Hindlimb muscle (tissue), 1 donor: ENCODE measurements around the gene LONP1. TPM values are rescaled to one million over a fixed set of nuclear protein-coding genes. Genes with fewer than 3 reads are reported as not detected.
A peak's percentile ranks its signal among the peaks of the same experiment; 100 is the strongest.

ENCODE experiments used
- DNase-seq: peaks from one replicate; pipeline ENCODE4 v3.0.0-alpha.2; 2013
- polyA plus RNA-seq: library from polyadenylated mRNA; unstranded; fragments of 120-200 nt; gene quantifications from one replicate; pipeline ENCODE4 v1.2.1, GENCODE V29; 2013; ENCODE audit not compliant: insufficient read length

LONP1 gene
- polyA plus RNA-seq, 1 donor, result 67.0 TPM

DNA sequence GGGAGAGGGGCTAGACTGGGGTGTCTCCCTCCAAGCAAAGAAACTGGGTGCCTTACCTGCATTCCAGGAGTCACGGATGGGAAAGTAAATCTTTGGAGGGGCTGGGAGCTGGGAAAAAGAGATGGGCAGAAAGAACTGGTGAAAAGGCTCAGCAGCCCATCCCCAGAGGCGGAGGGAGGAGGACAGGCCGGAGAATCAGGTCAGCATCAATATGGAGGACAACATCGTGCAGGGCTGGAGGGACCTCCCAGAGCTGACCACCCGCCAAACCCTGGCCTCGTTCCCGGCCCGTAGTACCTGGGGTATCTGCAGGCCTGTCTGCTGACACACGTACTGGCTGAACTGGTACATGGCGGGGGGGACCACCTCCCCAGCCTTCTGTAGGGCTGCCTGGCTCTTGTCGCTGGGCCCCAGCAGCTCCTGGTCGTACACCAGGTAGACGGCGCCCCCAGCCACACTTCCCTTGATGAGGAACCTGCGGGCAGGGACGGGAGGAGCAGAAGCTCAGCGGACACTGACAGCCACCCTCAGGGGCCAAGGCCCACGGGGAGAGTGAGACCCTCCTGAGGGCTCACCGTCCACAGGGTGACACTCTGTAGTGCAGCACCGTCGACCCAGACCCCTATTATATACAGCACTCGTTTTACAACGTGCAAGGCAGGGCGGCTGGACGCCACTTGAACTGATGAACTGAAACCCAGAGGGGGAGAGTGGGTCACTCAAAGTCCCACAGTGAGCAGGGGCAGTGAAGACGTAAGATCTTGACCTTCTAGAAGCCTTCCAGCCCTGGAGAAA is 40.5 kb downstream of the LONP1 start:
- DNase-seq, result no peak

DNA sequence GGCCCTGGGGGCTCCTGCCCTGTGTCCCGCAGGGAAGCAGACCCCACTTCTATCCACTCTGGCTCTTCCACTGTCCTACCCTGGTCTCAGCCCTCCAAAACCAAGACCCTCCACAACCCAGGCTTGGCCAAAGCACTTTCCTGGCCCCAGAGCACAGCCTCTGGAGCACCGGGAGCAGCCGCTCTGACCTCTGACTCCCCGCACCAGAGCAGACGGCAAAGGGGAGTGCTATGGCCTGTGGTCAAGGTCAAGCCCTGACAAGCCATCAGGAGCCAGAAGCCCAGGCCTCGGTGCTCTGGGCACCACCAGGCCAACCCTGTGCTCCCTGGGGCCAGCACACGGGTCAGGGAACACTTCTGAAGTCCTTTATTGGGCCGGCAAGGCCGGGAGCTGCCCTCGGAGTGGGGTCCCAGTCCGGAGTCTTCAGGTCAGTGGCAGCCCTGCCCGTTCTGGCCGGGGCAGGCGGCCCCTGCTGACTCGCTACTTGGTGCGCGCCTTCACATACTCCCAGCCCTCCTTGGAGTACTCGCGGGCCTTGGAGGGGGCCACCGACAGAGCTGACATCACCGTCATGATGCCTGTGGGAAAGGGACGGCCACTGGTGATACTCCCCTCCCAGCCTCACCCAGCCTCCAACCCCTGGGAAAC is 41.8 kb downstream of the LONP1 start:
- no peak for DNase-seq

DNA sequence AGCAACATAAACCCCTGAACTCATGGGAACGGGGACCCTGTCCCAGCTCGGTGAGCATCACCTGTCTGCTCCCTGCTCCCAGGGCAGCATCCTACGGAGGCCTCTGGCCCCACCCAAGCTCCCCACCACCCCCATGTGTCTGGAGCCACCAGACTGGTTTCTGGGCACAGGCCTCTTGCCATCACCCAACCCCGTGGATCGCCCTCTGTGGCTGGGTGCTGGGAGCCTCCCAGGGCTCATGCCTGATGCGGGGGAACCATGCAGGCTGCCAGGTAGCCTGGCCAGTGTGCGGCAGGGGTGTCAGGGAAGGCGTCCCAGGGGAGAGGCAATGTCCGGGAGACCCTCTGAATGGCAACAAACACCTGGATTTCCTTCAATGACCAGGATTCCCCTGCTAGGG is 42.4 kb downstream of the LONP1 start:
- no peak for DNase-seq

DNA sequence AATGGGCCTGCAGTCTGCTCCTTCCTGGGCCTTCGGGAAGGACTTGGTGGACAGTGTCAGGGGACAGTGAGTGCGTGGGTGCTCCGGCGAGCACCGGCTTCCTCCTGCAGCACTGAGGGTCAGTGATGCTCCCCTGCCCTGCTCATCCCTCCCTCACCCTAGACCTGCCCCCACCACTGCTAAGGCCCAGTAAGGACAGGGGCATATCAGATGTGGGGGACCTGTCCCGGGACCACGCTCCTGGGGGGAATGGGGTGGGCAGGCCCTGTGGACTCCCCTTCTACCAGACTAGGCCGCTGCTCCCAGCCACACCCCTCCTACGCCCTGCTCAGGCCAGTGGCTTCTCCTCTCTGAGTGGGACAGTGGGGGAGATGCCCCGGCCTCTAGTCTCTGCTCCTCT is 42.8 kb downstream of the LONP1 start:
- no peak for DNase-seq

DNA sequence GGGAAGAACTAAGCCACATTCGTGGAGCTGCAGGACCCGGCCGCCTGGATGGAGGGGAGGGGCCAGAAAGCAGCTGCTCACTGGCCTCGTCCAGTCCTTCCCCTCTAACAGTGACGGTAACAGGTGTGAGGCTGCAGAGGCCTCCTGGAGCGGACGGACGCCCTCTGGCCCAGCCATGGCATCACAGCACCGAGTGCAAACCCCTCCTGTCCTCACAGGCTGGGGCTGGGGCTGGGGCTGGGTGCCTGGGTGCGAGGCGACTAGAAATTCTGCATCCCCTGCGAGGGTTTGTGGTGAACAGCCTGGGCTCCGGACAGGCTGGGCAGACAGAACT is 43.2 kb downstream of the LONP1 start:
- no peak for DNase-seq

DNA sequence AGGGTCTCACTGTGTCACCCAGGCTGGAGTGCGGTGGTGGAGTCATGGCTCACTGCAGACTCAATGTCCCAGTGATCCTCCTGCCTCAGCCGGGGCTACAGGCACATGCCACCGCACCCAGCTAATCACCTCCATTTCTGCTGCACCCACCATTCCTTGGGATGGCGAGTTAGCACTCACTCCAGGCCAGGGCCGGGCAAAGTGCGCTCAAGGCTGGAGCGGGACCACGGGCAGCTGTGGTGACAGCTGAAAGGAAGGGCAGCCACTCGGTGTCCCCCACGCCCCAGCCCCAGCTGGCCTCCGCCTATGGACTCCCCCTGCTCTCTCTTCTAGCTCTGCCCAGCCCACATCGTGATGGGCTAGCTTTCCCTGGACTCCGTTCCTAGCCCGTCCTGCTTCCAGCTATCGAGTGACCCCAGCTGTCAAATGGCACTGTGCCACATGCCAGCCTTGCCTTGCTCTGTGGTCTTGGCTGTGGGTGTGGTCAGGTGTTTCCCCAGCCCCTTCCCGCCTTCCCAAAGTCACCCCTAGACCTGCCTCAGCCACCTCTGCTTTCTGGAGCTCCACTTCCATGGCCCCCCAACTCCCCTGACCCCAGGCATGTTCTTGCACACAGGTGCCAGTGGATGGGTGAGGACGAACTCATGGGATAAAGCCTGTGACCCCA is 43.7 kb downstream of the LONP1 start:
- peak; percentile 53 for DNase-seq

DNA sequence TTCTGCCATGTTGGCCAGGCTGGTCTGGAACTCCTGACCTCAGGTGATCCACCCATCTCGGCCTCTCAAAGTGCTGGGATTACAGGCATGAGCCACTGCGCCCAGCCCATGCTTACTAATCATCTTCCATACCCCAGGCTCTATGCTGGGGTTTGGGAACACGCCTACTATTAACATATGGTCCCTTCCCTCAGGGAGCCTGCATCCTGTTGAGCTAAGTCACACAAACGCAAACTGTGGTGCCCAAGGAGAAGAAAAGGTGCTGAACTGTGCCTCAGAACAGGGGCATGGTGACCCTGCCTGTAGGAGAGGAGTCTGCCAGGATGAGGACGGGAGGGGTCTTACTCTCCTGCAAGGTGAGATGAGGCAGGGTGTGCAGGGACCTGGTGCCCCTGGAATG is 45.2 kb downstream of the LONP1 start:
- no peak for DNase-seq

DNA sequence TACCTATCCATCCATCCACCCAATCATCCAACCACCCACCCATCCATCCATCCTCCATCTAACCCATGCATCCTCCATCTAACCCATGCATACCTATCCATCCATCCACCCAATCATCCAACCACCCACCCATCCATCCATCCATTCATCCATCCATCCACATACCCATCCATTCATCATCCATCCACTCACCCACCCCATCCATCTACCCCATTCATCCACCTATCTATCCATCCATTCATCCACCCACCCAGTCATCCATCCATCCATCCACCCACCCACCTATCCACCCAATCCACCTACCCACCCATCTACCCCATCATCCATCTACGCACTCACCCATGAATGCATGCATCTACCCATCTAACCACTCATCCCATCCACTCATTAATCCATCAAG is 46.2 kb downstream of the LONP1 start:
- no peak for DNase-seq

DNA sequence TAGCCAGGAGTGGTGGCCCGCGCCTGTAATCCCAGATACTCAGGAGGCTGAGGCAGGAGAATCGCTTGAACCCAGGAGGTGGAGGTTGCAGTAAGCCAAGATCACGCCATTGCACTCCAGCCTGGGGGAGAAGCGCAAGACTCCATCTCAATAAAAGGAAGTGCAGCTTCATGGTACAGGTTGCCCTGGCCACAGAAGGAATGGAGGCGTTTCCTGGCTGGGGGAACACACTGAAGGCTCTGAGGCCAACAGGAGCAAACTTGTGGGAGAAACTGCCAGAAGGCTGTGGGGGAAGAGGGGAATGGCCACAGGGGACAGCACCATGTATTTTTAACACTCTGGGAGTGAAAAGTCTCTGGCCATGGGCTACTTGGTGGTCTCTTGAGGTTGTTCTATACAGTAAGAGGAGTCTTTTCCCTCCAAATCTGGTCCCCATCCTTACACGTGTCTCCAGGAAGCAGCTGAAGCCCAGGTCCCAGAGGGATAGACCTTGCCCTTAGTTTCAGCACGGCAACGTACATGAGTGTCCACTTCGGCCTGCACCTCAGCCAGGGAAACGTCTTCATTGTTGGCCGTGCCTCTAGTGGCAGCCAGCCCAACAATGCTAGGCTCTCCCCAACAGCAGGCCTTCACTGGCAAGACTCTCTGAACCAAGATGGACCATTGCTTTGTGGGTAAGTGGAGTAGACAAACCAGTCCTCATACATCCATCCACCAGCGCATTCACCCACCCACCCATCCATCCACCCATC is 47.1 kb downstream of the LONP1 start:
- no peak for DNase-seq

DNA sequence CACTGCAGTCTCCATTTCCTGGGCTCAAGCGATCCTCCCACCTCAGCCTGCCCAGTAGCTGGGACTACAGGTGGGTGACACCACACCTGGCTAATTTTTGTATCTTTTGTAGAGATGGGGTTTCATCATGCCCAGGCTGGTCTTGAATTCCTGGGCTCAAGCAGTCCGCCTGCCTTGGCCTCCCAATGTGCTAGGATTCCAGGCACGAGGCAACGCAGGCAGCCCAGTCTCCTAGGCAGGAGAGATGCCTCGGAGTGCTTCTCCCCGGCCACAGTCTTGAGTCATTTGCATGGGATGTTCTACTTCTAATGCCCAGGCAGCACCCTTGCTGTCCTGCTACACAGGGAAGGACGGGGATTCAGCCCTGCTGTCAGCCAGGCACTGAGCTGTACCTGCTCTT is 48.3 kb downstream of the LONP1 start:
- no peak for DNase-seq

DNA sequence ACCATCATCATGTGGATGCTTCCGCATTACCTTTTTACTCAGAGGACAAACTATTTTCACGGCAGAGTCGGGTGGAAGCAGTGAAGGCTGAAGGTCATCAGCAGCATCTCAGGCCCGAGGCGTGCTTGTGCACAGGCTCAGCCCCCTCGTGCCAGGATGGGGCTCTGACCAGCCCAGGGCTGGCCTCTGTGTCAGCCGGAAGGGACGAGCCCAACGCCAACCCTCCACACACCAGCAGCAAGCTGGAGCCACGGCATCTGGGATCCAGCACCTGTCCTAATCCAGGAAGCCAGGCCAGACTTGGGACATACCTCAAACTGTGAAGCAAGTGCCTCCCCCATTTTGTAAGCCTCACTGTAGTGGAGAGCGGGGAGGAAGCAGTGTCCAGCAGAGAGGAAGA is 50.7 kb downstream of the LONP1 start:
- DNase-seq, result no peak

DNA sequence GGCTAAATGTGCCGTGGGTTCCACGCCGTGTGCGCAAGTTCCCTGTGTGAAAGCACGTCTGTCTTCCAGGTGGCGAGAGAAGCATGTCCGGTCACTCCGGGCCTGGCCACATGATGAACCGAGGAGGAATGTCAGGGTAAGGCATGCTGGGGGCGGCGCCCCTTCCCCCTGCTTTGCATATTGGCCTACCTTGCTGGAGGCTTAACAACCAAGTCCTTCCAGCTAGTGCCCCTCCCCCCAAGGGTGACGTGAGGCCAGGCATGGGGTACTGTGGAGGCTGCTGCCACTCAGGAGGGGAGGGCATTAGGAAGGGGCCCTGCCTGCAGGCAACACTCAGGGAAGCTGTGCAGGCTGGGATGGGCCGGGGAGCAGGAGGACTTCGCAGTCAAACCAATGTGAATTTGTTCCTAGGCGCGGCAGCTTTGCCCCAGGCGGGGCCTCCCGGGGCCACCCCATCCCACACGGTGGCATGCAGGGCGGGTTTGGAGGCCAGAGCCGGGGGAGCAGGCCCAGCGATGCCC is 52.1 kb downstream of the LONP1 start:
- no peak for DNase-seq

DNA sequence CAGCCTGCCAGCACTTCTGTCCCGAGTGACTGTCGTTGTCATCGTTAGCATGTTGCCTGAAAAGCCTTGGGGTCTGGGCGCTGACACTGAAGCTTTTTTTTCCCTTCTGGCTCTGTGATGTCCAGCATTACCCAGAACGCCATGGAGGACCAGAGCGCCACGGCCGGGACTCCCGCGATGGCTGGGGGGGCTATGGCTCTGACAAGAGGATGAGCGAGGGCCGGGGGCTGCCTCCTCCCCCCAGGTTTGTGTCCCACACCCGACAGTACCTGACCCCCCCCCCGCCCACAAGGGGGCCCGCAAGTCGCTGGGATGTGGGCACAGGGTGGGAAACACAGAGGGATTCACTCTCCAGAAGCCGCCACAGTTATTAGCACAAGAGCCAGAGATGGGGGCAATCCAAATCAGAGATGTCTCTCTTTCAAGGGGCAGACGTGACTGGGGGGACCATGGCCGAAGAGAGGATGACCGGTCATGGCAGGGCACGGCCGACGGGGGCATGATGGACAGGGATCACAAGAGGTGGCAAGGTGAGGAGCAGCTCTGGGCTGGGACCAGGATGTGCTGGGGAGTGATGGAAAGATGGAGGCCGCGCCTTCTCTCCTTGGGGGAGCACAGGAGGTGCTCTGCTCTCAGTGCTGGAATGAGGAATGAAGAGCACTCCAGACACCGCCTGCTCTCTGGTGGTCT is 52.9 kb downstream of the LONP1 start:
- DNase-seq, result no peak

DNA sequence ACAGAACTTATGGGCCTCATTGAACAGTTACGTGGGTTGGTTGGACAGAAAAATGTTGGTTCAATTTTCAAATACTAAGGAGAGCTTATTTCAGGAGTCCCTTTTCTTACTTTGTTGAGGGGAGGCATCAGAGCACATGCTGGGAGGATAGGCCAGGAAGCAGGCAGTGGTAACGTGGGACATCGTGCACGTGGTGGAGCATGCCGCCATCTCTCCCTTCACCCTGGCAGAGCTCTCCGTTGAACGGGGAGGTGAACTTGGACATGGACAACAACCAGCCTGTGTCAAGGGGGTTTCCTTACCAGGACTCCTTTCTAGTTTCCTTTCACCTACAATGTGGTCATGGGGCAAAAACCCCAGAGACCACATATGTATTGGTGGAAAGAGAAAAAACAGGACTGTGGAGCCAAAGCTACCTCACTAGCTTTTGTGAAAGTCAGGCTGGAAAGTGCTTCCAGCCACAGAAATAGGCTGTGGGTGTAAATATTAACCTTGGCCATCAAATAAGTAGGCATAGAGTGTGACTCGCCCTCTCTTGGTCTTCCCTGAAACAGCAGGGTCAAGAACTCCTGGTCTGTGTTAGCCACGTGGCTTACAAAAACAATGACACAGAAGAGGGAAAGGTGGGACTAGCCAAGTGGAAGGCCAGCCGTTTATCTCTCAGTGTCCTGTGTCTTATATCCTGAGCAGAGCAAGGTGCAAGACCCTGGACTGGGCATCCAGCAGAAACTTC is 54.0 kb downstream of the LONP1 start:
- no peak for DNase-seq

DNA sequence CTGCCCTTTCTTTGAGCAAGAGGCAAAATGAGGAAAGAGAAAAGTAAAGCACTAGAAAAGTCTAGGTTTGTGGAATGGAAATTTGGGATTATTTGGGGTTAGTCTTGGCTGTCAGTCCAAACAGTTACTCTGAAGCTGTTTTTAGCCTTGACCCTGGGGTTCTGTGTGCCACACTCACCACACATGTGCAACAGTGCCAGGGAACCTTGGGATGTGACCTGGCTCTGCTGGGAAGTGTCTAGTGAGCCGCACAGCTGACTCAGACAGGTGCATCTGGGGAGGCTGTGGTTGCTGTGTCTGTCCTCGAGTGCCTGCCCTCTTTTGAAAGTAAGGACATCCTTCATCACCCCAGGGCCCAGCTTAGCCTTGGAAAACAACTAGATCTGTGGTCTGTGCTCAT is 55.4 kb downstream of the LONP1 start:
- no peak for DNase-seq

DNA sequence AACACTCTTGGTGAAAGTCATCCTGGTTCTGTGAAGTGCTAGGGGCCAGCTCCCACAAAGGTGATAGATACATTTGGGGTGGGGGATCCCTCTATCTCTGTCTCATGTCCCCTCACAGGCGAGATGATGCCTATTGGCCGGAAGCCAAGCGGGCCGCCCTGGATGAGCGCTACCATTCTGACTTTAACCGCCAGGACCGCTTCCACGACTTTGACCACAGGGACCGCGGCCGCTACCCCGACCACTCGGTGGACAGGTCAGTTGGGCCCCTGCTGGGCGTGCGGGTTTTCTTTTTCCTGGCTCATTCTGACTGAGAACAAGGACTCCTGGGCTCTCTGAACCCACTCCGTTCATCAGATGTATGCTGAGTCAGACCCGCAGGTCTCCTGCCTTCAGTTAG is 56.0 kb downstream of the LONP1 start:
- no peak for DNase-seq

DNA sequence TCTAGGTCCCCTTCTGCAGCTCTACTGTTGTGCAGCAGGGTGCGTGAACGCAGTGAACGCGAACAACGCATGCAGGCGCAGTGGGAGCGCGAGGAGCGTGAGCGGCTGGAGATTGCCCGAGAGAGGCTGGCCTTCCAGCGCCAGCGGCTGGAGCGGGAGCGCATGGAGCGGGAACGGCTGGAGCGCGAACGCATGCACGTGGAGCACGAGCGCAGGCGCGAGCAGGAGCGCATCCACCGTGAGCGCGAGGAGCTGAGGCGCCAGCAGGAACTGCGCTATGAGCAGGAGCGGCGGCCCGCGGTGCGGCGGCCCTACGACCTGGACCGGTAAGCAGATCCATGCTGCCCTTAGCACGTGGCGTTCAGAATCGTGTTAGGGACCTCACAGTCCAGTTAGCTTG is 58.5 kb downstream of the LONP1 start:
- DNase-seq, result no peak

DNA sequence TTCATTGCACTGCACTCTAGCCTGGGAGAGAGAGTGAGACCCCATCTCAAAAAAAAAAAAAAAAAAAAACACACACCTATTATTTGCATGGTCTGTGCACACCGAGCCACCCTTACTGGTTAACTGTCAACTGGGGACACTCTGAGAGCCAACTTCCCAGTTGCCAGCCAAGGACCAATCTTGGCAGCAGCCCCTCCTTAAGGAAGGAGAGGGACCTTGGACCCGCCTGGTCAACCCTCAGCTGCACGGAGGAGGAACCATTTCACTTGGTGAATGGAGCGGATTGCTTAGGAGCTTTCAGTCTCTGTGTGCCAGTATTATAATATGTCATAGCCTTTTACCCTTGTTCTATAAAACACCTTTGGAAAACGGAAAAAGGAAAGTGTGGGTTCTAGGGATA is 64.5 kb downstream of the LONP1 start:
- DNase-seq, result no peak

DNA sequence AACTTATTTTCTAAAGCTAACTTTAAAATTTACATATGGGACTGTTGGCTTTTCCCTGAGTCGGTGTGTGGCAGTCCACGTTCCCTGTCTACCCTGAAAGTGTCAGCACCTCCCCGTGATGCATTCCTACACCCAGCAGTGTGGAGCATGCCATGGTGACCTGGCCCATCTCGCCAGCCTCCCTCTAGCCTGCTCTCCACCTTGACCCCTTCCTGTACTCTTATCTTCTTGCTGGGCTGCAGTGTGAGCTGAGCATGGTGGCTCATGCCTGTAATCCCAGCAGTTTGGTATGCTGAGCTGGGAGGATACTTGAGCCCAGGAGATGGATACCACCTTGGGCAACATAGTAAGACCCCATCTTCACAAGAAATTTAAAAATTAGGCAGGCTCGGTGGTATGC is 65.0 kb downstream of the LONP1 start:
- no peak for DNase-seq

DNA sequence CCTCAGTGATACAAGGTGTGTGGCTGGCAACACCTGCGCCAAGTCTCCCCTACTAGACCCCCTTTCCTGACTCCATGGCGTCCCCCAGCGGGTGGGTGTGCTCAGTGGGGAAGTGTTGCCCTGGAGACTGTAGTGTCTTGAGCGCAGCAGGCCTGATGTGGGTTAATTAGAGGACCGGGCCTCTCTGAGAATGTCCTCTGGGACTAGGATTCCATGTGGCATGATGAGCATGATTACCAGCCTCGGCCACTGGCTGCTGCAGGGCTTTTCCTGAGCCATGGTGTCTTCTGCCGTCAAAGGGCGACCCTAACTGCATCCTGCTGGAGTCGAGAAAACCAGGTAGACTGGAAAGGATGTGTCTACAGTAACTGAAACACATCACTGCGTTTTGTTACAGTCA is 67.7 kb downstream of the LONP1 start:
- no peak for DNase-seq

DNA sequence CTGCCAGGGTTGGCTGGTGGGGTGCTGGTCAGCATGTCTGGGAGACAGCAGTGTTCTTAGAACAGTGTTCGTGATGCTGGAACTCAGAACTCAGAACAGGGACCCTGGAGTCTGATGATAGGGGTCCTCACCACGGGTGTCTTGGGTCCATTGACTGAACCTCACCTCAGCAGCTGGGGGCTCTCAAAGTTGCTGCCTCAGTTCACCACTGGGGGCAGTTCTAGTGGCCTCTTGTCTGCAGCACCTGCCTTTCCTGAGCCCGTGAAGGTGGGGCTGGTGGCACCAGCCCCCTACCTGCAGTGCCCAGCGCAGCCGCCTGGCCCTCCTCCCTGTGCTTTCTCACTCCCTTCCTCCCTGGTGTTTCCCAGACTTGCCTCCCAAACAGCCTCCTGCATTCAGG is 68.6 kb downstream of the LONP1 start:
- no peak for DNase-seq

DNA sequence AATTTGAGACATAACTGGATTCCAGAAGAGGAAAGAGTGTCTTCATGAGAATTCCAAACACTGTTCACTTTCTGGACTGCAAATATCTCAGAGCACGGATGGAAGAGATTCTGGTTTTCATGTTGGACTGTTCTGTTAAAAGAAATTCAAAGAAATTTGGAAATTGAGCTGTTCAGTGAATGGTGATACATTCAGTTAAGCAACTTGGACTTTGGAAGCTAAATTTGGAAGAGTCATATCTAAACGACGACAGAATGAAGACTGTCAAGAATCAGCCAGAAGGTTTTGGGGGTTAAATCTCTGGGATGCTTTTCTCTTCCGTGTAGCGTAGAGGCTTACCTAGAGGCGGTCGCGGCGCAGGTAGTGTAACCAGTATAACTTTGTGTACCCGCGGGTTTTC is 71.5 kb downstream of the LONP1 start:
- no peak for DNase-seq
